Activated CD8-positive, alpha-beta memory T cell treated with anti-CD3 and anti-CD28 coated beads for 4 hours (primary cell): ENCODE measurements around the gene COQ4.
"Not testable (repeated sequence)": the region's sequence is repeated elsewhere in the genome, so short reads cannot be mapped to it uniquely, and the experiment has no call there.

Source experiments
- DNase-seq, 2 donors: peaks; one replicate each; pipeline ENCODE4 v3.0.0-alpha.2; 2020; ENCODE audit warnings: low read depth in 2 of 2

Gene COQ4

DNA sequence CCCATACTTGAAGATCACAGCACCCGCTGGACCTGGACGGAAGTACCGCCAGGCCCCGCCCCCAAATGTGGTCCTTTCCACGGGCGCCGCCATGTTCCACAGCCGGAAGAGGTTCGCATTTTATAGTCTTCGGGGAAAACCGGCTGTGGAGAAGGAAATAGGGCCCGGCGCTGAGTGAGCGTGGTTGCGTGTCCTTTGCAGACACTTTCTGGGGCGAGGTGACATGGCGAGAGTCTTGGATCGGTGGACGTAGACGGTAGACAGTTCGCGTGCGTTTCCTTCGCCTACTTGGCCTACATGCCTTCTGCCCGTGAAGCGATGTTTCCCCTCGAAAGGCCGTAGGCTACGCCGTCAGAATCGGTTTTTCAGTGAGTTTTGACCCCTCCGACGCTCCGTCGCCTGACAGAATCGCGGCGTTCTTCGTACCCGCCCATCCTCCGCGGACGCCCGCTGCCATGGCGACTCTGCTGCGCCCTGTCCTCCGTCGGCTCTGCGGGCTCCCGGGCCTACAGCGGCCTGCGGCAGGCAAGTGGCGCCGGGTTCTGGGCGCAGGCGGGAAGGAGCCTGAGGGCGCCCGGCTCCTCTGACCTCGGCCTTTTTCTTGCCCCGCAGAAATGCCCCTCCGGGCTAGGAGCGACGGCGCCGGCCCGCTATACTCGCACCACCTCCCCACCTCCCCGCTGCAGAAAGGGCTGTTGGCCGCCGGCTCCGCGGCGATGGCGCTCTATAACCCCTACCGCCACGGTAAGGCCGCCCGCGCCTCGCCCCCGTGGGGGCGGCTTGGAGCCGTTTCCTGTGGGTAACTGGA is at the start of gene COQ4, which contains the start of gene TRUB2:
Gene COQ4, plus strand, starts transcription at position 436 of the 808 bp plus-strand sequence. Its CDS starts 20 bp downstream, at position 456.
Gene TRUB2, minus strand, starts transcription at position 44 of the 808 bp plus-strand sequence. Its CDS starts 39 bp downstream, at position 5.
- peak; percentile 85 to 89 for DNase-seq

GRCh38 chr9:128274245-128274644 is 48.4 kb upstream of the COQ4 start:
- DNase-seq = no peak

- no peak for DNase-seq
Measured at GRCh38 chr9:128275198-128276007, 47.2 kb upstream of the COQ4 start, which contains the start of gene GOLGA2. GOLGA2 (minus strand) TSS chr9:128276007; CDS start chr9:128275976, 31 bp downstream.

GRCh38 chr9:128276008-128276573 is 46.5 kb upstream of the COQ4 start, which contains the start of gene SWI5:
SWI5 (plus strand) TSS chr9:128276276.
- peak; percentile 100 for DNase-seq

- no peak for DNase-seq
Measured at GRCh38 chr9:128276574-128277270, 45.9 kb upstream of the COQ4 start.

DNA sequence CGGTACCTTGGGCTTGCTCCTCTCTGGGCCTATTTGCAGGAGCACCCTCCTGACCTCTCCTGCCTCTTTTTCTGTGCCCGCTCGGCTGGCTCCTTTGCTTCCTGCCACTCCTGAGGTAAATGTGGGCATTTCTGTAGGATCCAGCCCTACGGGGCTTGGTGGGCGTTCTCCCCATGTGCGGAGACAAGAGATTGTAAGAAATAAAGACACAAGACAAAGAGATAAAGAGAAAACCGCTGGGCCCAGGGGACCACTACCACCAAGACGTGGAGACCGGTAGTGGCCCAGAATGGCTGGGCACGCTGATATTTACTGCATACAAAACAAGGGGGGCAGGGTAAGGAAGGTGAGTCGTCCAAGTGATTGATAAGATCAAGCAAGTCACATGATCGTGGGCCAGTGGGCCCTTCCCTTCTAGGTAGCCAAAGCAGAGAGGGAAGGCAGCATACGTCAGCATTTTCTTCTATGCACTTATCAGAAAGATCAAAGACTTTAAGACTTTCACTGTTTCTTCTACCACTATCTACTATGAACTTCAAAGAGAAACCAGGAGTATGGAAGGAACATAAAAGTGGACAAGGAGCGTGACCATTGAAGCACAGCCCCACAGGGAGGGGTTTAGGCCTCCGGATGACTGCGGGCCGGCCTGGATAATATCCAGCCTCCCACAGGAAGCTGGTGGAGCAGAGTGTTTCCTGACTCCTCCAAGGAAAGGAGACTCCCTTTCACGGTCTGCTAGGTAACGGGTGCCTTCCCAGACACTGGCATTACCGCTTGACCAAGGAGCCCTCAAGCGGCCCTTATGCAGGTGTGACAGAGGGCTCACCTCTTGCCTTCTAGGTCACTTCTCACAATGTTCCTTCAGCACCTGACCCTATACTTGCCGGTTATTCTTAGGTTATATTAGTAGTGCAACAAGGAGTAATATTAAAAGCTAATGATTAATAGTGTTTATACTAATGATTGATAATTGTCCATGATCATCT is 43.3 kb upstream of the COQ4 start:
- not testable (repeated sequence) for DNase-seq

DNA sequence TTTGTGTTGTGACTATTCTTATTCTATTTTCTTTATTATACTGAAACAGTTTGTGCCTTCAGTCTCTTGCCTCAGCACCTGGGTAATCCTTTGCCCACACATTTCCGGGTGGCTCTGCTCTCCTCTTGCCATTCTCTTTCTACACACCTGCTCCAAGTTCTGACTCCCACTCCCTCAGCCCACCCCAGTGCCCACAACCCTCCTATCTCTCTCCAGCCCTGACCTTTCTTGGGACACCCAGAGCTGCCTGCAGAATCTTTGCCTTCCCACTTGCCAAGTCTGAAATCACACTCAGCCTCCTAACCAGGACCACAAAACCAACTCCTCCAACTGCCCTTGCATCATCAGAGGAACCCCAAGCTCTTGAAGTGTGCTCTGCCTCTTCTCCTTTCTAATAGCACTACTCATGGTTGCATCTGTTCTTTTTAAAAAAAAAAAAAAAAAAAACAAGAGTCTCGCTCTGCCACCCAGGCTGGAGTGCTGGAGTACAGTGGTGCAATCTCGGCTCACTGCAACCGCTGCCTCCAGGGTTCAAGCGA is 42.5 kb upstream of the COQ4 start:
- no peak for DNase-seq

DNA sequence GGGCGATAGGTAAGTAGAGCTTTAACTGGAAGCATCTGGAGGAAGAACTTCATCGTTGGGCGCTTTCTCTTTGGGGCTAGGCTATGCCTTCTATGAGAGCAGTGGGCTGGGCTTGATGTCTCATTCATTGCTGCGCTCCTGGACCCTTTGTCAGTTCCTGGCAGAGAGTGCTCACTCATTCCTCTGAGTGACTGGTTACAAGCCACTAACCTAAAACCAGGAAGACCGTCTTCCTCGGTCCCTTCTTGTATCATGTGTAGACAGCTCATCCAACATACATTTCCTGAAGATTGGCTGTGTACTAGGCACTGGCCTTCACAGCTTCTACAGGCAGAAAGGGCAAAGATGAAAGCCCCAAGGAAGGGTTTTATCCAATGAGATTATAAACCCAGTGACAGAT is 40.1 kb upstream of the COQ4 start:
- no peak for DNase-seq

DNA sequence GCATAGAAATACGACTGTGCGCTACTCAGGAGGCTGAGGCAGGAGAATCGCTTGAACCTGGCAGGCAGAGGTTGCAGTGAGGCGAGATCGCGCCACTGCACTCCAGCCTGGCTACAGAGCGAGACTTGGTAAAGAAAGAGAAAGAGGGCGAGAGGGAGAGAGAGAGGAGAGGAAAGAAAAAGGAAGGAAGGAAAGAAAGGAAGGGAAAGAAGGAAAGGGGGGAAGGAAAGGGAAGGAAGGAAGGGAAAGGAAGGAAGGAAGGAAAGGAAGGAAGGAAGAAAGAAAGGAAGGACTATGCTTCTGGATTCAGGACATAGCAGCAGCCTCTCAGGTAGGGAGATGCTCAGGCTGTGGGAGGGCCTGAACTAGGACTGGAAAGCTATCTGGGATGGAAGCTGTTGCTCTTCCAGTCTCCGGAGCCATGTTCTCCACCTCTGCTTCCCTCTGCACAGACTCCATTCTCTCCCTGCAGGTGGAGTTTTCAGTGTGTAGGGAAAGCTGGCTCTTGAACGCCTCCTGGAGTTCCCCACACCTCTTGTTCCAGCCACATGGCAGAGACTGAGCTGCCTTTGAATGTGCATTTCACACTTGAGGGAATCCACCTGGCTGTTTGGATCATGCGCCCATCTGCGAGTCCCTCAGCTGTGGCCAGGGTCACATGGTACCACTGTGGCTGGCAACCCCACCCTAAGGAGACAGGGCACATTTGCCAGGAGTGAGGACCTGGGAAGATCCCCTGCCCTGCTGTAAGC is 37.4 kb upstream of the COQ4 start:
- no peak for DNase-seq

DNA sequence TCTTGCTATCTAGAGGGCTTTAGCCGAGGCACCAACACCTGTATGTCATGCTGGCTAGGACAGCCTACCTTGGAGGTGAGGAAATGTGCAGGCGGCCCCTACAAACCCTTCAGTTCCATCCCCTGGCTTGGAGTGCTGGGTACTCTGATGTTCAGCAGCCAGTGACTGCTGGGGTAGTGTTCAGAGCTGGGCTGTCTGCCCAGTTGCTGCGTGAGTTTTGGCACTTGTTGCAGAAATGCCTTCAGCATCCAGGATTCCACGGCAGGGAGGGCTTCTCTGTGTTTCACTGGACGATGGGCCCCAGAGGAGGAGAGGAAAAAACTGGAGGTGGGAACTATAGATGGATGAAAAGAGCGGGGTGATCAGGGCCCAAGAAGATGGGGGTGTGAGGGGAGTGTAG is 36.2 kb upstream of the COQ4 start:
- DNase-seq = no peak

DNA sequence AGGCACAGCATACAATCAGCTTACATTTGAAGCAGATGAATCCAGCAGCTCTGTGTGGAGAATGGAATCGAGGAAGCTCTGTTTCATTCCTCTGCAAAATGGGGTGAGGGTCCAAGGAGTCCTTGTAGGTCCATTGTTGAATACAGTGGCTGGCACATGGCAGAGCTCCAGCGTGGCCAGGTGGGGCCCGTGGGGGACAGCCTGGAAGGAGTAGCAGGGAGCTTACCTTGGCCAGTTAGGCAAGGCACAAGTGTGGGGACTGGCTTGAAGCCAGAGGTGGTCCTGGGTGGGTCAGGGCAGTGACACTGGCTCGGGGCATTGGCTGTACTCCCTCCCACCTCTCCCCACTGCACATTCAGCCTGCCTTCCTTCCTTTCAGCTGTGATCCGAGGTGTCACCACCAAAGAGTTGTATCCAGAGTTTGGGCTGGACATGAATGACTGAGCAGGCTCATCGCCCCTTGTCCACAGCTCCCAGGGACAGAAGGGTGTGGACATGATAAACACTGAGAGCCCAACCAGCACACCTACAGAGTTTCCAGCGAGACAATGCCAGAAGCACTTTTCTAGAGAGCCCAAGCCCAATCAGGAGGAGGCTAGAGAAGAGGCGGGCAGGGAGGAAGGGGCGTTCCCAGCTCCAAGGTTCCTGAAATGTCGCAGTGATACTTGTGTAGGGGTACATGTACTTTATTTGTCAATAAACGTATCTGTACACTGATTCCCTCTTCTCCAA is 34.2 kb upstream of the COQ4 start:
- DNase-seq = no peak

GRCh38 chr9:128292009-128292408 is 30.6 kb upstream of the COQ4 start:
- DNase-seq = no peak

DNA sequence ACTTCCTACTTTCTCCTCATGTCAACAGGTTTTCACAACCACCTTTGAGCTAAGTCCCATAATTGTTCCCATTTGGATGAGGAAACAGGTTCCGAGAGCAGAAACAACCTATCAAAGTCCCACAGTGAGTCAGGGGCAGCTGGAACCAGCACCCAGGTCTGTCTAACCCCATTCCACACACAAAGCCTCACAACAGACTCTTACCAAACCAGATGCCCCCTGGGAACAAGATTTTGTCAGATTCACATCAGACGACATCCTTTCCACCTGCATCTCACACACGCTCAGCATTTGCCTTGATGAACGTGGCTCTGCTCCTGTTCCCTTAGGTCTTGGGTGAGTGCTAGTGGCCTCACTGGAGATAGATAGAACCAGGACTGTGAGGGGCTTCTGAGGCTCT is 29.5 kb upstream of the COQ4 start:
- DNase-seq = no peak

GRCh38 chr9:128294142-128294541 is 28.5 kb upstream of the COQ4 start:
- no peak for DNase-seq

DNA sequence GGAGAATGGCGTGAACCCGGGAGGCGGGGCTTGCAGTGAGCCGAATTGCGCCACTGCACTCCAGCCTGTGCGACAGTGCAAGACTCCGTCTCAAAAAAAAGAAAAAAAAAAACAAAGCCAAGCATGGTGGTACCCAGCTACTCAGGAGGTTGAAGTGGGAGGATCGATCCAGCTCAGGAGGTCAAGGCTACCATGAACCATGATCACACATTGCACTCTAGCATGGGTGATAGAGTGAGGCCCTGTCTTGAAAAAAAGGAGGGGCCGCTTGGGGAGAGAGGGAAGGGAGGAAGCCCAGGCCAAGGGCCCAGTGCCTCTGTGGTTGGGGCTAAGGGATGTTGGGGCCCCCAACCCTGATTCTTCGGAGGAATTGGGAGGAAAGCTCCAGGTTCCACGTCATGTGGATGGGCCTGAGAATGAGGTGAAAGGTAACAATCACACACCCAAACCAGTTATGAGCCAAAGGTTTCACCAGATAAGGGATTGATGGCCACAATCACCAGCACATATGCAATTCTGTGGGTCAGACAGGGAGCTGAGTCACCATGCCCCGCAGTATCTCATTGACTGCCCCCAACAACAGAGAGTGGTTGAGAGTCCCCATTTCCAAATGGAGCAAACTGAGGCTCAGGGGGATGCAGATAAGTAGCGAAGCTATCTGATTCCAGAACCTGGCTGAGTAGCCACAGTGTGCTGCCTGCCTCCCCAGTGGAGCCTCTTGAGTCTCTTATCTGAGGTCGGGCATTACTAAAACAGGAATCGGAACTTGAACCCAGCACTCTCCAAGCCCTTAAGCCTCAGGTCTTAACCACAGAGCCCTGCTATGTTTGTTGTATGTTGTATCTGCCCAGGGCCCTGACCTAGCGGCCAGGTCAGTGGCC is 26.1 kb upstream of the COQ4 start:
- DNase-seq = no peak

DNA sequence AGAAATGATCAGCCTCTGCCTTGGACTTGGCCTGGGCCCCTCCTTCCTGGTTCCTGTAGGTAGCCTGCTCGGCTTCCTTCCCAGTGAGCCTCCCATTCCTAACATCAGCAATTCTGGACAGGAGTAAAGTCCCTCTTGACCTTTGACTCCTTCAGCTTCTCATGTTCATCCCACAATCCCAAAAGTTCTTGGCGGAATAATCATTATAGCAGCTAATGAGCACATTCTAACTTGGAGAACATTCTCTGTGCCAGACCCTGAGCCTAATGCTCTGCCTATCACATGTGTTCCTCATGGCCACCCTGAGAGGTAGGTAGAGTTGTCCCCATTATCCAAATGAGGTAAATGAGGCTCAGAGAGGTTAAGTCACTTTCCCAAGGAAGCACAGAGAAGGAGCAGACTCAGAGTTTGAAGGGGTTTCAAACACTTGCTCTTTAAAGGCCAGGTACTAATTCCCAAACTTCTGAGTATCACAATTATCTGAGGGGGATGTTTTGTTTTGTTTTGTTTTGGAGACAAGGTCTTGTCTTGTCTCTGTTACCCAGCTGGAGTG is 25.3 kb upstream of the COQ4 start:
- no peak for DNase-seq
